NOMO-1 treated with dmso at 0.1 percent for 144 hours (cell line): ENCODE measurements around the gene TSBP1.
A peak's percentile ranks its signal among the peaks of the same experiment; 100 is the strongest.
"Not testable (repeated sequence)": the region's sequence is repeated elsewhere in the genome, so short reads cannot be mapped to it uniquely, and the experiment has no call there.

Source experiments
- DNase-seq: peaks from one replicate; lab custom pipeline; 2025; ENCODE audit not compliant: unreplicated experiment; lab: John Stamatoyannopoulos, UW

Gene TSBP1

GRCh38 chr6:32291543-32291942 lies 80.2 kb downstream of the TSBP1 start:
- no peak for DNase-seq

DNA sequence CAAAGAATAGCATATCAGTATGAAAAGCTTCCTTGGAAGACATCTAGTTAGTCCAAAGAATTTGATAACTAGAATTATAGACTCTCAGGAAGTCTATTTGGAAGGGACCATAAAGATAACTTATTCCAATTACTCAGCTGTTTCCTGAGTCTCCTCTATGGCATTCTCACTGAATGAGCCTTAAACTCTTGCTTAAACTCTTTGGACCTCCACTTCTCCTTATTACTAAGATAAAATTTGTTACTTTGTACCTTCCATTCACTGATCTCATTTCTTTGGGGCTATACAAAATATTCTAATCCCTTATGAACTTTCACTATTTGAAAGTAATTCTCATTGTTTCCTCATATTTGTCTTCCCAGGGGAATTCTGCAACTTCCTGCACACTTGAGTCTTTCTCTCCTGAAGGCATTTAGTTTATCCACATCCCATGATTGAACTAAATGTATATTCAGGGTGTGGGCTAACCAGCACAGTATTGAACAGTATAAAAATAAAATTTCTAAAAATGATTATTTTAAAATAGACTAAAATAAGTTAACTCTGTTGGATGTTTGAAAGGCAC lies 80.7 kb downstream of the TSBP1 start:
- DNase-seq = no peak

GRCh38 chr6:32288426-32288825 lies 83.3 kb downstream of the TSBP1 start:
- no peak for DNase-seq

DNA sequence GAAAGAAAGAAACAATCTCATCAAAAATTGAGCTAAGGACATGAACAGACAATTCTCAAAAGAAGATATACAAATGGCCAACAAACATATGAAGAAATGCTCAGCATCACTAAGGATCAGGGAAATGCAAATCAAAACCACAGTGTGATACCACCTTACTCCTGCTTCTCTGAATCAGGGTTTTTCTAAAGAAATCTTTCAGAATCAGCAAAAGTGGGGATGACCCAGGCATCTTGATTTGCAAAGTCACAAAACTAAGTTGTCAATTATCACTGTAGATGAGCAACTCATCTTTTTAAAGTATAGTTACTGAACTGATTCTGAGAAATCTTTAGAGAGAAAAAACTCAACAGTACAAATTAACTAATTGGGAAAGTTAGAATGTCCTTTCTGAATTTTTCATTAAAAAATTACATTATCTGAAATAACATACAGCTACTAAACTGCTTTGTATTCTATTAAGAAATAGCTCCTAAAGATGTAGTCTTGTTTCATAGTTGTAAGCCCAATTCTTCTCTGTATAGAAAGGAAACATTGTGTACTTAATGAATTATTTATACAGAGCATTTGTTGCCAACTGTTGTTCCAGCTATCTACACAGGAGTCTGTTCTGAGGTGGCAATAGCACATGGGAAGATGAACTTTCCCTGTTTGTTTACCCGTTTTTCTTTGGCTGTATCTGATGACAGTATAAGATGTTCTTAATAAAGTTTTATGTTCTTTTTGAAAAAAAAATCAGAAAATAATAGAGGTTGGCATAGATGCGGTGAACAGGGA lies 97.7 kb downstream of the TSBP1 start:
- DNase-seq = not testable (repeated sequence)

DNA sequence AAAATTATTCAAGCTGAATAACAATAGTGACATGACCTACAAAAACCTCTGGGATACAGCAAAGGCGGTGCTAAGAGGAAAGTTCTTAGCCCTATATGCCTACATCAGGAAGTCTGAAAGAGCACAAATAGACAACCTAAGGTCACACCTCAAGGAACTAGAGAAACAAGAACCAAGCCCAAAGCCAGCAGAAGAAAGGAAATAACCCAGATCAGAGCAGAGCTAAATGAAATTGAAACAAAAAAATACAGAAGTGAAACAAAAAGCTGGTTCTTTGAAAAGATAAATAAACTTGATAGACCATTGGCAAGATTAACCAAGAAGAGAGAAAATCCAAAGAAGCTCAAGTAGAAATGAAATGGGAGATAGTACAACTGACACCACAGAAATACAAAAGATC lies 100.3 kb downstream of the TSBP1 start:
- DNase-seq = peak; percentile 81

- DNase-seq = not testable (repeated sequence)
Observed at GRCh38 chr6:32268459-32268858, 103.2 kb downstream of the TSBP1 start.

DNA sequence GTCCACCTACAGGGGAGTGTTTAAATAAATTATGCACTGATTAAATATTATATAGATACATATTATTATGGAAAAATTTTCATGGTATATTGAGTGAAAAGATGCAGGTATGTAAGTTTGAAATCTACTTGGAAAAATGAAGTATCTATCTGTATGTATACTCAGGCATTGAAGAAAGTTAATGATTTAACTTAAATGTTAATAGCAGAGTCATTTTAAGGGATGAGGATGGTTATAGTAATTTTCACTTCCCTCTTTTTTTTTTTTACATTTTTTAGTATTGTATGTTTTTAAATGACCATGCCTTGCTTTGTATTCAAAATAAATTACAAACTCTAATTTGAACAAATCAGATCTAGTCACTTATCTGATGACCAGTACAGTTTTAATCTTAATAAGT lies 104.7 kb downstream of the TSBP1 start:
- no peak for DNase-seq

DNA sequence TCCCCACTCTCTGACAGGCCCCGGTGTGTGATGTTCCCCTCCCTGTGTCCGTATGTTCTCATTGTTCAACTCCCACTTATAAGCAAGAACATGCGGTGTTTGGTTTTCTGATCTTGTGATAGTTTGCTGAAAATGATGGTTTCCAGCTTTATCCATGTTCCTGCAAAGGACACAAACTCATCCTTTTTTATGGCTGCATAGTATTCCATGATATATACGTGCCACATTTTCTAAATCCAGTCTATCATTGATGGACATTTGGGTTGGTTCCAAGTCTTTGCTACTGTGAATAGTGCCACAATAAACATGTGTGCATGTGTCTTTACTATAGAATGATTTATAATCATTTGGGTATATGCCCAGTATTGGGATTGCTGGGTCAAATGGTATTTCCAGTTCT lies 114.4 kb downstream of the TSBP1 start:
- not testable (repeated sequence) for DNase-seq

DNA sequence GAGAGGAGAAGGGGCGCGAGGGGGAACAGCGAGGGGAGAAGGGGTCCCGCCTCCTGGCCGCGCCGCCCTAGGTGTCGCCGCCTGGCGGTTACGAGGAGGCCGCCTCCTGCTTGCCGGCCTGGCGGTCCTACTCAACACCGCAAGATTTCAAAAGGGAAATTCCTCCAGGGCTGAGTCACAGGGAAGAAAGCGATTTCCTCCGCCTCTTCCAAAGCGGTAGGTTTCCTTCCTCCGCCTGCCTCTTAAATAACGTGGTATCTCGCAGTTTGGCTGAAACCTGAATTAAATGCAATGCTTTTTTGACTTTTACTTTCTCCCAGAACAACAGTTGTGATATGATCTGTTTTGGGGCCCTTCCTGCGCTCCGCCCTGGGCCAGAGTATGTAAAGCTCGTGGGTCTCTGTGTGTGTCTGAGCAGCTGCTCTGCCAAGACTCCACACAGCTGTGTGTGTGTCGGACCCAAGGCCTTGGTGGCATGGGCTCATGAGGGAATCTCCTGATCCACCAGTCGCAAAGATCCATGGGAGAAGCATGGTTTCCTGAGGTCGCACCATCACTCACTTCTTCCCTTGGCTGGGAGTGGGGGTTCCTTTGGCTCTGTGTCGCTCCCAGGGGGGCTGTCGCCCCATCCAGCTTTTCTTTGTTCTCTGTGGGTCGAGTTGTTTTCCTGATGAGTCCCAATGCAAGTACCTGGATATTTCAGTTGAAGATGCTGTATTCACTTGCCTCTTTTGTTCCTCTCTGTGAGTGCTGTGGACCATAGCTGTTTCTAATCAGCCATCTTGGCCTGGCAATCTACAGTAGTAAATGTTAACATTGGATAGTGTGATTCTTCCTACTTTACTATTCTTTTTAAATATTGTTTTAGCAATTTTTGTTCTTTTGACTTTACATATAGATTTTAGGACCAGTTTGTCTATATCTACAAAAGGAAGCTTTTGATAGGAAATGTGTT lies 116.2 kb downstream of the TSBP1 start:
- DNase-seq = peak; percentile 37

- DNase-seq = no peak
Observed at GRCh38 chr6:32254761-32255198, 116.9 kb downstream of the TSBP1 start.

DNA sequence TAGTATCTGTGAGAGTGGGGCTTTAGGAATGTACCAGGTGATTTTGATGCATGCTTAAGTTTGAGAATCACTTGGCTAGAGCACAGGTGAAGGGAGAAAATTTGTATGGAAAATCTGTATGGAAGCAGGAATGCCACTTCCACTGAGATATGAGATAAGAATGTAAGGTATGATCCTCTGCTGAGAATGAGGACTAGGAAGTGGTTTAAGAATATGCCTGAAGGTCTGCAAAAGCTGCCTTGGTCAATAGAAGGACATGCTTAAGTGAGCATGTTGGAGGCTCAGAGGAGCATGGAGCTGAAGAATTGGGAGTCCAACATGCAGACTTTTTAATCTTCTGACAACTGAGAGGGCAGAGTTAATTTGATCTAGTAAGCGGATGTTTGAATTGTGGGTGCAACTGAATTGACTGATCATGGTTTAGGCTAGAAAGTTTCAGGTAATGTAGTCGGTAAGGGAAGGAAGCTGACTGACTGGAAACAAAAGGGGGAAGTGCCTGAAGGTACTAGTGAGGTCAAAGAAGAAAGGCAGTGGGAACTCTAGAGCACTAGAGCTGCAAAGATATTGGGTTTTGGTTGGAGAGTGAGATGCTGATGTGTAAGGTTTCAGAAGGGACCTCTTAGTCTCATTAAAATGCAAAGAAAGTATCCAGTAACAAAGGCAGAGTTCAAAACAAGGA lies 119.2 kb downstream of the TSBP1 start:
- DNase-seq = no peak

DNA sequence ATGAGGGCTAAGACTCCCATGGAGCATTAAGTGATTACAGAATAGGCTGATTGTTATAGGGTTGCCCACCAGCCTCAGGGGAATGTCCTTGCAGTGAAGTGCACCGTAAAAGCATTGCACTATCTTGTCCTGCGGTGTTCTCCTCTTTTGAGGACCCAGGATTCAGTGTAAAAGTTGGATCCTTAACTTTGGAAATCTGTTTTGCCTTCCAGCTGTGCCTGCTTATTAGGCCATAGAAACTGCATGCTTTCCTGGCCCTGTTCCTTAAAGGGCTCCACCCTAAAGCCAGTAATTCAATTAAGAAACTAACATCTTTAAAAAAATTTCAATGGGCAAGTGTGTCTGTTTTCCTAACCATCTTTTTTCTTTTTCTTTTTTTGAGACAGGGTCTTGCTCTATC lies 122.4 kb downstream of the TSBP1 start:
- no peak for DNase-seq

- DNase-seq = no peak
Observed at GRCh38 chr6:32247401-32247800, 124.3 kb downstream of the TSBP1 start.

- peak; percentile 55 for DNase-seq
Observed at GRCh38 chr6:32244946-32245398, 126.7 kb downstream of the TSBP1 start.

- no peak for DNase-seq
Observed at GRCh38 chr6:32244270-32244669, 127.4 kb downstream of the TSBP1 start.
